GM12878 (cell line): ENCODE data around the gene MPST.

Source experiments
- GABPA ChIP-seq: IDR thresholded peaks from 2 replicates; pipeline ENCODE4 v1.6.1; 2014; ENCODE audit warnings: antibody characterized with exemption, low read depth, mild to moderate bottlenecking, inconsistent platforms
- IRF3 ChIP-seq: fragments of 450-650 bp; IDR thresholded peaks from 2 replicates; pipeline ENCODE4 v1.6.1; 2014; ENCODE audit warnings: mild to moderate bottlenecking
- JUNB ChIP-seq: IDR thresholded peaks from 2 replicates; pipeline ENCODE4 v1.6.1; 2016; ENCODE audit warnings: antibody characterized with exemption, mild to moderate bottlenecking
- MTA2 ChIP-seq: fragments of 450-650 bp; IDR thresholded peaks from 2 replicates; pipeline ENCODE4 v1.6.1; 2016; ENCODE audit warnings: low read depth, mild to moderate bottlenecking, moderate library complexity
- POLR2AphosphoS5 ChIP-seq: IDR thresholded peaks from 2 replicates; pipeline ENCODE4 v1.6.1; 2011; ENCODE audit warnings: mild to moderate bottlenecking, low read length, inconsistent platforms
- RAD21 ChIP-seq: IDR thresholded peaks from 2 replicates; pipeline ENCODE4 v1.6.1; 2011; ENCODE audit warnings: mild to moderate bottlenecking, low read depth, low read length, moderate library complexity; ENCODE audit not compliant: insufficient read depth
- YY1 ChIP-seq: IDR thresholded peaks from 2 replicates; pipeline ENCODE4 v1.6.1; 2011; ENCODE audit warnings: low read depth, mild to moderate bottlenecking, low read length
- TF ChIP-seq, protein P1 (sequence below), 3 experiments: IDR thresholded peaks in 2 of 3; conservative IDR thresholded peaks in 1 of 3; 2 replicates each; pipeline ENCODE4 v1.5.1; 2011; ENCODE audit warnings: low read depth in 3 of 3, low read length in 3 of 3, mild to moderate bottlenecking in 3 of 3, control low read depth in 2 of 3, moderate library complexity in 2 of 3, inconsistent platforms in 1 of 3, mixed read lengths in 1 of 3; ENCODE audit not compliant: control insufficient read depth in 2 of 3, insufficient read depth in 1 of 3; ENCODE audit errors: extremely low read depth in 1 of 3
- TF ChIP-seq, protein P2 (sequence below): IDR thresholded peaks from 2 replicates; pipeline ENCODE4 v1.6.1; 2012; ENCODE audit warnings: low read depth, low read length, improper control_type of control experiment
- TF ChIP-seq, protein P3 (sequence below): IDR thresholded peaks from 2 replicates; pipeline ENCODE4 v1.6.1; 2012; ENCODE audit warnings: low read depth, low read length, improper control_type of control experiment
- TF ChIP-seq, protein P4 (sequence below): fragments of 450-650 bp; IDR thresholded peaks from 2 replicates; pipeline ENCODE4 v1.6.1; 2018; ENCODE audit warnings: mild to moderate bottlenecking, low read depth, moderate library complexity; ENCODE audit not compliant: partially characterized antibody

DNA sequence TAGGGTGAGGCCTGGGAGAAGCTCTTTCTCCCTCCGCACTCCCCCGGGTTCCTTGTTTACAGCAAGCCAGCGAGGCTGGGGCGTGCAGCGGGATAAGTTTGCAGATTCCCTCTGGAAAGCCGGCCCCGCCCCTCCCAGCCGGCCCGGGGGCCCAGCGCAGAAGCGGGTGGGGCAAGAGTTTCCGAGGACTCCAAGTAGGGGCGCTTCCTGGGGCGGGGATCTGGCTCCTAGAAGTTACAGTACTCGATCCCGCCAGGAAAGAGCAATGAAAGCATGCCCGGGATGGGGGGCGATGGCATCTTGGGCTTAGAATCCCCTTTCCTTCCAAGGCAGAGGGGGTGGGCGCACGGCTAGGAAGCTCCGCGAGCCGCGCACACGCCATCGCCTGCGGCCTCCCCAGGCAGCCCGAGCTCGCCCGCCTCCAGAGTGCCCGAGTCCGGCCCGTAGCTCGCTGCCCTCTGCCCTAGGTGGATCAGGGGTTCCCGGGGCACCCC is 680 bp upstream of the MPST start:
- TF ChIP-seq, protein P1, sequence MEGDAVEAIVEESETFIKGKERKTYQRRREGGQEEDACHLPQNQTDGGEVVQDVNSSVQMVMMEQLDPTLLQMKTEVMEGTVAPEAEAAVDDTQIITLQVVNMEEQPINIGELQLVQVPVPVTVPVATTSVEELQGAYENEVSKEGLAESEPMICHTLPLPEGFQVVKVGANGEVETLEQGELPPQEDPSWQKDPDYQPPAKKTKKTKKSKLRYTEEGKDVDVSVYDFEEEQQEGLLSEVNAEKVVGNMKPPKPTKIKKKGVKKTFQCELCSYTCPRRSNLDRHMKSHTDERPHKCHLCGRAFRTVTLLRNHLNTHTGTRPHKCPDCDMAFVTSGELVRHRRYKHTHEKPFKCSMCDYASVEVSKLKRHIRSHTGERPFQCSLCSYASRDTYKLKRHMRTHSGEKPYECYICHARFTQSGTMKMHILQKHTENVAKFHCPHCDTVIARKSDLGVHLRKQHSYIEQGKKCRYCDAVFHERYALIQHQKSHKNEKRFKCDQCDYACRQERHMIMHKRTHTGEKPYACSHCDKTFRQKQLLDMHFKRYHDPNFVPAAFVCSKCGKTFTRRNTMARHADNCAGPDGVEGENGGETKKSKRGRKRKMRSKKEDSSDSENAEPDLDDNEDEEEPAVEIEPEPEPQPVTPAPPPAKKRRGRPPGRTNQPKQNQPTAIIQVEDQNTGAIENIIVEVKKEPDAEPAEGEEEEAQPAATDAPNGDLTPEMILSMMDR (IDR thresholded peaks at IDR 0.05 in 2 of 3, conservative IDR thresholded peaks at IDR 0.05 in 1 of 3; ENCODE audit: control insufficient read depth in 2 of 3, extremely low read depth in 1 of 3, insufficient read depth in 1 of 3, low read depth in 3 of 3, low read length in 3 of 3): no peak
- TF ChIP-seq RAD21 (no peak), MTA2 (no peak), YY1 (no peak), POLR2AphosphoS5 (no peak), GABPA (no peak), JUNB (no peak), IRF3 (no peak)
- TF ChIP-seq, protein P2, sequence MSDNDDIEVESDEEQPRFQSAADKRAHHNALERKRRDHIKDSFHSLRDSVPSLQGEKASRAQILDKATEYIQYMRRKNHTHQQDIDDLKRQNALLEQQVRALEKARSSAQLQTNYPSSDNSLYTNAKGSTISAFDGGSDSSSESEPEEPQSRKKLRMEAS: no peak
- TF ChIP-seq, protein P3, sequence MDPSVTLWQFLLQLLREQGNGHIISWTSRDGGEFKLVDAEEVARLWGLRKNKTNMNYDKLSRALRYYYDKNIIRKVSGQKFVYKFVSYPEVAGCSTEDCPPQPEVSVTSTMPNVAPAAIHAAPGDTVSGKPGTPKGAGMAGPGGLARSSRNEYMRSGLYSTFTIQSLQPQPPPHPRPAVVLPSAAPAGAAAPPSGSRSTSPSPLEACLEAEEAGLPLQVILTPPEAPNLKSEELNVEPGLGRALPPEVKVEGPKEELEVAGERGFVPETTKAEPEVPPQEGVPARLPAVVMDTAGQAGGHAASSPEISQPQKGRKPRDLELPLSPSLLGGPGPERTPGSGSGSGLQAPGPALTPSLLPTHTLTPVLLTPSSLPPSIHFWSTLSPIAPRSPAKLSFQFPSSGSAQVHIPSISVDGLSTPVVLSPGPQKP: no peak
- TF ChIP-seq, protein P4, sequence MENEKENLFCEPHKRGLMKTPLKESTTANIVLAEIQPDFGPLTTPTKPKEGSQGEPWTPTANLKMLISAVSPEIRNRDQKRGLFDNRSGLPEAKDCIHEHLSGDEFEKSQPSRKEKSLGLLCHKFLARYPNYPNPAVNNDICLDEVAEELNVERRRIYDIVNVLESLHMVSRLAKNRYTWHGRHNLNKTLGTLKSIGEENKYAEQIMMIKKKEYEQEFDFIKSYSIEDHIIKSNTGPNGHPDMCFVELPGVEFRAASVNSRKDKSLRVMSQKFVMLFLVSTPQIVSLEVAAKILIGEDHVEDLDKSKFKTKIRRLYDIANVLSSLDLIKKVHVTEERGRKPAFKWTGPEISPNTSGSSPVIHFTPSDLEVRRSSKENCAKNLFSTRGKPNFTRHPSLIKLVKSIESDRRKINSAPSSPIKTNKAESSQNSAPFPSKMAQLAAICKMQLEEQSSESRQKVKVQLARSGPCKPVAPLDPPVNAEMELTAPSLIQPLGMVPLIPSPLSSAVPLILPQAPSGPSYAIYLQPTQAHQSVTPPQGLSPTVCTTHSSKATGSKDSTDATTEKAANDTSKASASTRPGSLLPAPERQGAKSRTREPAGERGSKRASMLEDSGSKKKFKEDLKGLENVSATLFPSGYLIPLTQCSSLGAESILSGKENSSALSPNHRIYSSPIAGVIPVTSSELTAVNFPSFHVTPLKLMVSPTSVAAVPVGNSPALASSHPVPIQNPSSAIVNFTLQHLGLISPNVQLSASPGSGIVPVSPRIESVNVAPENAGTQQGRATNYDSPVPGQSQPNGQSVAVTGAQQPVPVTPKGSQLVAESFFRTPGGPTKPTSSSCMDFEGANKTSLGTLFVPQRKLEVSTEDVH: no peak
